A673 (cell line): ENCODE results near the gene PCDHGB4.

Source experiments
- EZH2 ChIP-seq: fragments of 200-600 bp; sonication (generic); IDR thresholded peaks from 2 replicates; pipeline ENCODE4 v1.6.1; 2017; ENCODE audit warnings: borderline replicate concordance, low read depth, mild to moderate bottlenecking, mixed read lengths, antibody characterized with exemption, low read length; ENCODE audit not compliant: poor library complexity, severe bottlenecking
- TF ChIP-seq, protein P1 (sequence below): fragments of 300-800, 200-600 bp; sonication (generic); conservative IDR thresholded peaks from 2 replicates; pipeline ENCODE4 v1.5.1; 2017; ENCODE audit warnings: low read depth, mild to moderate bottlenecking, antibody characterized with exemption, low read length, moderate library complexity, mixed read lengths

DNA sequence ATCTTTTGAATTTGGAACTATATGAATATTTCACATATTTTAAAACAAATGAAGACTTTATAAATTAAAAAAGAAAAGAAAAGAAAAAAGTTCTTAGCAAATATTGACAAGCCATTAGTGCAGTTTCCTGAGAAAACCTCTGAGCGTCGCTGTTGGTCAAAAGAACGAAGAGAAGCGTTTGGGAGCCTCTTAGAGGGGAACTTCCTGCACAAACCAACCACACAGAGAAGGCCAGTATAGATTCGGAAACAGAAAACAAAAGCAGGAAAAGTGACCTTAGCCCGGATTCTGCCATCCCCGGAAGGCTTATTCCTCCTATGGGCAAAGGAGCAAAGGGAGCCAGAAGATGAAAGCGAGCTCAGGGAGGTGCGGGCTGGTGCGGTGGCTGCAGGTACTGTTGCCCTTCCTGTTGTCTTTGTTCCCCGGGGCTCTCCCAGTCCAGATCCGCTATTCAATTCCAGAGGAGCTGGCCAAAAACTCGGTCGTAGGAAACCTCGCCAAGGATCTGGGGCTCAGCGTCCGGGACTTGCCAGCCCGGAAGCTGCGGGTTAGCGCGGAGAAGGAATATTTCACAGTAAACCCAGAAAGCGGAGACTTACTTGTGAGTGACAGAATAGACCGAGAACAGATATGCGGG, 27.6 kb upstream of the PCDHGB4 start, which contains the start of gene PCDHGB2:
- TF ChIP-seq, protein P1, sequence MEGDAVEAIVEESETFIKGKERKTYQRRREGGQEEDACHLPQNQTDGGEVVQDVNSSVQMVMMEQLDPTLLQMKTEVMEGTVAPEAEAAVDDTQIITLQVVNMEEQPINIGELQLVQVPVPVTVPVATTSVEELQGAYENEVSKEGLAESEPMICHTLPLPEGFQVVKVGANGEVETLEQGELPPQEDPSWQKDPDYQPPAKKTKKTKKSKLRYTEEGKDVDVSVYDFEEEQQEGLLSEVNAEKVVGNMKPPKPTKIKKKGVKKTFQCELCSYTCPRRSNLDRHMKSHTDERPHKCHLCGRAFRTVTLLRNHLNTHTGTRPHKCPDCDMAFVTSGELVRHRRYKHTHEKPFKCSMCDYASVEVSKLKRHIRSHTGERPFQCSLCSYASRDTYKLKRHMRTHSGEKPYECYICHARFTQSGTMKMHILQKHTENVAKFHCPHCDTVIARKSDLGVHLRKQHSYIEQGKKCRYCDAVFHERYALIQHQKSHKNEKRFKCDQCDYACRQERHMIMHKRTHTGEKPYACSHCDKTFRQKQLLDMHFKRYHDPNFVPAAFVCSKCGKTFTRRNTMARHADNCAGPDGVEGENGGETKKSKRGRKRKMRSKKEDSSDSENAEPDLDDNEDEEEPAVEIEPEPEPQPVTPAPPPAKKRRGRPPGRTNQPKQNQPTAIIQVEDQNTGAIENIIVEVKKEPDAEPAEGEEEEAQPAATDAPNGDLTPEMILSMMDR = peak; percentile 59
- no peak for TF ChIP-seq EZH2
